Muscle layer of colon (tissue), 2 donors: Measurements from ENCODE around the gene C15orf40.
"Not testable (repeated sequence)": the region's sequence is repeated elsewhere in the genome, so short reads cannot be mapped to it uniquely, and the experiment has no call there.

ENCODE experiments used
- H3K27ac ChIP-seq: one replicate; pipeline ENCODE4 v1.7.0; 2013; ENCODE audit warnings: low read depth, mild to moderate bottlenecking, low read length, moderate library complexity
- H3K27me3 ChIP-seq, 2 donors: one replicate each; pipeline ENCODE4 v1.7.0; 2013; ENCODE audit warnings: low read length in 2 of 2, mild to moderate bottlenecking in 2 of 2; ENCODE audit not compliant: insufficient read depth in 2 of 2, control insufficient read depth in 1 of 2
- H3K36me3 ChIP-seq: one replicate; pipeline ENCODE4 v1.7.0; 2013; ENCODE audit warnings: mild to moderate bottlenecking, low read length; ENCODE audit not compliant: insufficient read depth
- H3K4me1 ChIP-seq: one replicate; pipeline ENCODE4 v1.7.0; 2013; ENCODE audit warnings: mild to moderate bottlenecking, low read length; ENCODE audit not compliant: insufficient read depth
- H3K4me3 ChIP-seq, 2 donors: one replicate each; pipeline ENCODE4 v1.7.0; 2013; ENCODE audit warnings: low read length in 2 of 2, low read depth in 1 of 2, mild to moderate bottlenecking in 1 of 2, moderate library complexity in 1 of 2
- H3K9ac ChIP-seq: one replicate; pipeline ENCODE4 v1.7.0; 2013; ENCODE audit warnings: low read length
- H3K9me3 ChIP-seq: one replicate; pipeline ENCODE4 v1.7.0; 2013; ENCODE audit warnings: mild to moderate bottlenecking, low read length
- donor health status: abdominal sarcoma.
- donor health status: Adenocarcinoma of cecum.

The C15orf40 gene

DNA sequence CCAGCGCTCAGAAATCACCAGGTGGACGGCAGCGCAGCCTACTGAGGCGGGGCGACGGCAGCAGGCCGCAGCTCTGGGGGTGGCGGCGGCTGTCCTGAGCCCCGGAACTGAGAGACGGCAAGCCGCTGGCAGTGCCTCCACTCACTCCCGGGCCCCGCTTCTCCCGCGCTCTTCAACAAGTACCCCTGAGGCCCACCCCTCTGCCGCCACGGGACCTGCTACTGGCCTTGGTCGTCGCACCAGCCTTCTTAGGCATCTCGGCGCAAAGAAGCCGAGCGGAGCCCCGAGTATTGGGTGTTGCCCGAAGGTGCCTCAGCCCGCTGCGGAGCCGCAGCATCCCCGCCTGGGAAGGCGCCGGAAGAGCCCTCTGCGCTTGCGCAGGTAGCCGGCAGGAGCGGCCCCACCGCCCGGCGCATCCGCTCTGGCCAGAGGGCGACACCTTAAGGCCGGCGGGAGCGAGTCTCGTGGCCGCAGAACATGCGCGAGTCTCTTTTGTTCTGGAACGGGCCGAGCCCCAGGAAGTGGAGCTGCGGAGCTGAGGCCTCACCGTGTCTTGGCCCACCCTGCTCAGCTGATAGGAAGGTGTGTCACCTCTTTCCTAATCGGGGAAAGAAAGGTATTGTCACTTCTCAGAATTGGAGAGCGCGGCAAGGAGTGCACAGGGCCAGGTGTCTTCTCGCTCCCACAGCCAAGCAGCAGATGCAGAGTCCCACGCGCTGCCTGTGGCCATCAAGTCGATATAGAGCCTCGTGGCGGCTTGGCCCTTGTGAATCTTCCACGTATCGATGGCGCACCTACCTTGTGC lies at the start of gene C15orf40:
Gene C15orf40 (minus strand): TSS at position 369 of the 805 bp plus-strand sequence. CDS start 32 bp downstream, at position 337.
- H3K4me3 ChIP-seq: peak within 1 kb of the TSS; percentile 71 to 99
- no peaks in the 10 kb centered on the region for H3K9me3 ChIP-seq

DNA sequence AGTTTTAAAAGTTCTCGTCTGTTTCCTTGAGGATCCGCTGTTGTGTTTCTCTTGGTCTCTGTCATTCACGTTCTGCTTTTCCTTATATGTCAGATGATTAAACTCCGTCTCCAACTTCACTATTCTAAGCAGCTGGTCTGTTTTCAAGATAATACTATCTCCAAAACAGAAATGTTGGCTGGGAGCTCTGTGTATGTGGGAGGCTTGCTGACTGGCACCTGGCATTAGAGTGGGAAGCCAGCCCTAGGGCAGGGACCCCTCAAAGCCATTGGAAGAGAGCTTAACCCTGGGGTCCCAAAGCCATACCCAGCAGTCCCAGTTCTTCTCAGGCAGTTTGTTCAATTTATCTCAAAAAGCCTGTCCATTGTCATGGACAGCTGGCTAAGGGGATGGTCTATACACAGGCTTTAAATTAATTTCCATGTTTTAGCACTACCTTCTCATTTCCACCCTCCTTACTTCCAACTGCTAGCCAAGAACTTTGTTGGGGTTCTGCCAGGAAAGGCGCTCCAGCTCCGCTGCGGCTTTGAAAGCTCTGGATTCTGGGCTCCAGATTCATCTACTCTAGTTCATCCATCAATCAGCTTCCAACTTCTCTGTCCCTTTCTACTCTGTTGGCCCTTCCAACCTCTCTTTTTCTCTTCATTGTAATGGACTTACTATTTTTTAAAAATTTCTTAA lies 46.4 kb upstream of the C15orf40 start:
- no peak overlapping the region for H3K9ac ChIP-seq
- H3K4me3 ChIP-seq: peak overlapping the region in 1 of 2 donors; percentile 18
- H3K27me3 ChIP-seq: no peaks in the 10 kb centered on the region
- H3K27ac ChIP-seq: peak overlapping the region; percentile 26
- H3K4me1 ChIP-seq: peaks cover 25% of the 10 kb centered on the region
- peaks cover 22% of the 10 kb centered on the region for H3K36me3 ChIP-seq
- no peaks in the 10 kb centered on the region for H3K9me3 ChIP-seq

More for the DNA sequence above, at the start of gene C15orf40:
- Histone ChIP-seq H3K27me3 (no peaks in the 10 kb centered on the region), H3K36me3 (peaks cover 23% of the 10 kb centered on the region), H3K9ac (peak within 1 kb of the TSS; percentile 69), H3K27ac (peak within 1 kb of the TSS; percentile 91), H3K4me1 (peaks cover 25% of the 10 kb centered on the region)

DNA sequence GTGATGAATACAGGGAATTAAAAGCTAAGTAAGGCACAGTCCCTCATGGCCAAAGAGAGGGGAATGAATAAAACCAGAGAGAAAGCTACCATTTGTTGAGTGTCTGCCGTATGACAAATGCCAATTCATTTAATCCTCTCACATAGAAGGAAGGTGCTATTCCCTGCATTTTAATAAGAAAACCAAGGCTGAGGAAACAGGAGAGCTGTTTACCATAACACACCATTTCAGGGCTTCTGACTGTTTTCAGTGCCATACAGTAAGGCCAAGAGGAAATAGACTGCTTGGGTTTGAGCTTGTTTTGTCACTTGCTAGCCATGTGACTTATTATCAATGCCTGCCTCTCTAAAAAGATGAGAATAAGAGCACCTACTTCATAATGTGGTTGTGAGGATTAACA lies 45.6 kb upstream of the C15orf40 start:
- H3K4me1 ChIP-seq: peaks cover 17% of the 10 kb centered on the region
- no peak overlapping the region for H3K4me3 ChIP-seq
- H3K9ac ChIP-seq: no peak overlapping the region
- no peaks in the 10 kb centered on the region for H3K27me3 ChIP-seq
- peak overlapping the region; percentile 26 for H3K27ac ChIP-seq
- H3K9me3 ChIP-seq: no peaks in the 10 kb centered on the region
- H3K36me3 ChIP-seq: peaks cover 22% of the 10 kb centered on the region

DNA sequence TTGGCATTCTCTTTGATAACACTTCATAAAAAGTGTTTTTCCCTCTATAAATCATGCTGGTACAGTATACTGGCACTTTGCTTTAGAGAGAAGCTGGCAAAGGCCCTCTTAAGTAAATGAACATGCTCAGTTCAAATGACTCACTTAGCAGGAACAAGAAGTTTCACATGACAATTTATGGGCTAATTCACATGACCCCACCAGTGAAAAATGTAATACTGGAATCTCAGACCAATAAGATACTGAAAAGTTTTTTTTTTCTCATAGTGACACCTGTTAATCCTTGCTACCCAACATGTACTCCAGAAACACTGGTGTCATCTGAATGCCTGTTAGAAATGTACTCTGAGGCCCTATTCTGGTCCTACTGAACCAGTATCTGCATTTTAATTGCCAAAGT lies 41.7 kb upstream of the C15orf40 start:
- peaks cover 3% of the 10 kb centered on the region for H3K4me1 ChIP-seq
- no peak overlapping the region for H3K27ac ChIP-seq

DNA sequence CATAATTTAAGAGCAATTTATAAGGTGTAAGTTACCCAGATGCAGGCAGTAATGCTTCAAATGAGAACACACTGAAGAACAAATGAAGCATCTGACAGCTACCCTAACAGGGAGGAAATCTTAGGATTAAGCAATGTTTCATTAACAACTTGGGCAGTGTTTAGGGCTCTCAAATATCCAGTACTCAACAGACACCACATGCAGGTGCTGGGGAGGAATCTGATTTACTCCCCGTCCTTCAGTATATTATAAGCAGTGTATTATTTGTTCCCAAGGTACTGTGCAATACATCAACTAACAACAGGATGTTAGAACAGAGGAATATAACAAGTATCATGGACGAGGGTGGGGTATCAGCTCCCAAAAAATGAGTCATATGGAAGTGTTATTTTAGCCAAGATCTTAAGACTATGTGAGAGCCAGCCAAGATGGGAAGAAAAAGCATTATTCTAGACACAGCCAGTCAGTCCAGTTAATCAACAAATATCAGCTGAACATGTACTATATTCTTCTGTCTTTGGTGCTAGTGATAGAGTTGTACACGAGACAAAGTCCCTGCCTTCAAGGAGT lies 35.2 kb upstream of the C15orf40 start:
- Histone ChIP-seq H3K9me3 (no peaks in the 10 kb centered on the region), H3K4me3 (no peak overlapping the region), H3K27me3 (no peaks in the 10 kb centered on the region), H3K27ac (peak overlapping the region; percentile 31), H3K36me3 (peaks cover 20% of the 10 kb centered on the region), H3K4me1 (peaks cover 6% of the 10 kb centered on the region), H3K9ac (no peak overlapping the region)

More for the DNA sequence above, 41.7 kb upstream of the C15orf40 start:
- Histone ChIP-seq H3K9me3 (no peaks in the 10 kb centered on the region), H3K4me3 (no peak overlapping the region), H3K36me3 (peaks cover 25% of the 10 kb centered on the region), H3K27me3 (no peaks in the 10 kb centered on the region), H3K9ac (no peak overlapping the region)

DNA sequence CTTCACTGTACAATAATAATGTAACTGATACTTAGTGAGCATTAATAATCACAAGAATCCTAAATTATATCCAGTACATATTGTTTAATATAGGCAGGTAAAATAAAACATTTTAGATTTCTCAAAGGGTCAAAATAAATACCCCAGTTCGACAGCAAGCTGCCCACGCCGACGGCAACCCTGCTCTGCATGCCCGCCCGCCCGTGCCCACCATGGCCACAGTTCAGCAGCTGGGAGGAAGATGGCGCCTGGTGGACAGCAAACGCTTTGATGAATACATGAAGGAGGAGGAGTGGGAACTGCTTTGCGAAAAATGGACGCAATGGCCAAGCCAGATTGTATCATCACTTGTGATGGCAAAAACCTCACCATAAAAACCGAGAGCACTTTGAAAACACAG lies 32.7 kb upstream of the C15orf40 start:
- Histone ChIP-seq H3K27me3 (no peaks in the 10 kb centered on the region), H3K9ac (no peak overlapping the region), H3K27ac (no peak overlapping the region), H3K4me3 (no peak overlapping the region), H3K9me3 (no peaks in the 10 kb centered on the region), H3K4me1 (peaks cover 6% of the 10 kb centered on the region), H3K36me3 (peaks cover 35% of the 10 kb centered on the region)

DNA sequence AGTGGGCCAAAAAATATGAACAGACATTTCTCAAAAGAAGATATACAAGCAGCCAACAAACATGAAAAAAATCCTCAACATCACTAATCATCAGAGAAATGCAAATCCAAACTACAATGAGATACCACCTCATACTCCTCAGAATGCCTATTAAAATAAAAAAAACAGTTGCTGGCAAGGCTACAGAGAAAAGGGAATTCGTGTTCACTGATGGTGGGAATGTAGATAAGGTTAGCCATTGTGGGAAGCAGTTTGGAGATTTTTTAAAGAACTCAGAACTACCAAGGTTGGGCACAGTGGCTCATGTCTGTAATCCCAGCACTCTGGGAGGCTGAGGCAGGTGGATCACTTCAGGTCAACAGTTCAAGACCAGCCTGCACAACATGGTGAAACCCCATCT lies 27.8 kb upstream of the C15orf40 start:
- no peak overlapping the region for H3K27ac ChIP-seq
- H3K27me3 ChIP-seq: no peaks in the 10 kb centered on the region
- H3K9ac ChIP-seq: no peak overlapping the region
- no peak overlapping the region for H3K4me3 ChIP-seq
- H3K4me1 ChIP-seq: no peaks in the 10 kb centered on the region
- H3K36me3 ChIP-seq: peaks cover 29% of the 10 kb centered on the region
- no peaks in the 10 kb centered on the region for H3K9me3 ChIP-seq

DNA sequence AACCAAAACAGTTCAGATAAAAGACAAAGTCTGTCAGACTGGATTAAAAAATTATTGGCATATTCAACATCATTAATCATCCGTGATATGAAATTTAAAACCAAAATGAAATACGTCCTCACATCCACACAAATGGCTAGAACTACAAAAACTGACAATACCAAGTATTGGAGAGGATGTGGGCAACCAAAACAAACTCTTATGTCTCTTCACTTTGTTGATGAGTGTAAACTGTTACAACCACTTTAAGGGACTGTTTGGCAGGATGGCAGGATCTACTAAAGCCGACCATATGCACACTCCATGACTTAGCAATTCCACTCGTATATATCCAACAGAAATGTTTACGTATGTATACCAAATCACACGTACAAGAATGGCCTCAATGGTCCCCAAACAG lies 24.8 kb upstream of the C15orf40 start:
- no peak overlapping the region for H3K9ac ChIP-seq
- peaks cover 29% of the 10 kb centered on the region for H3K36me3 ChIP-seq
- H3K4me3 ChIP-seq: no peak overlapping the region
- H3K4me1 ChIP-seq: no peaks in the 10 kb centered on the region
- no peaks in the 10 kb centered on the region for H3K27me3 ChIP-seq
- no peak overlapping the region for H3K27ac ChIP-seq
- H3K9me3 ChIP-seq: no peaks in the 10 kb centered on the region

DNA sequence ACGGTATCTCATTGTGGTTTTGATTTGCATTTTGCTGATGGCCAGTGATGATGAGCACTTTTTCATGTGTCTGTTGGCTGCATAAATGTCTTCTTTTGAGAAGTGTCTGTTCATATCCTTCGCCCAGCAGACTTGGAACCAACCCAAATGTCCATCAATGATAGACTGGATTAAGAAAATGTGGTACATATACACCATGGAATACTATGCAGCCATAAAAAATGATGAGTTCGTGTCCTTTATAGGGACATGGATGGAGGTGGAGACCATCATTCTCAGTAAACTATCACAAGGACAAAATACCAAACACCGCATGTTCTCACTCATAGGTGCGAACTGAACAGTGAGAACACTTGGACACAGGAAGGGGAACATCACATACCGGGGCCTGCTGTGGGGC lies 19.8 kb upstream of the C15orf40 start:
- H3K4me3 ChIP-seq, H3K27ac ChIP-seq, H3K9me3 ChIP-seq, H3K9ac ChIP-seq, H3K27me3 ChIP-seq, H3K4me1 ChIP-seq: not testable (repeated sequence)
- H3K36me3 ChIP-seq: peaks cover 21% of the 10 kb centered on the region

DNA sequence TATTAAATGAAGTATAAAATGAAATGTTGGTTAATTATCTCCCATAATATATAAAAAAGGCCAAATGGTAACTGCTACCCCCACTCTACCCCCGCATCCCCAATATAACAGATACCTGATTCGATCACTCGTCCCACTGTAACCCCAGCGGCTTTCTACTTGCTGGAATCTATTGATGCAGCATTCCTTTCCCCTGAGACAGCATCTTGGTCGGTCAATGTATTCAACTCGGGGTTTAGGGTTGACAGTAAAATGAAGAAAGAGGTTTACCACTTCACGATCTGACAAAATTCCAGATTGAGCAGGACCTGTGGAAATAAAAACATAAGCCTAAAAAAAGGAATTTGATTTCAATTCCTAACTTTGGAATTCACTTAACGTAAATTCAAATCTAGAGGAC lies 18.6 kb upstream of the C15orf40 start:
- no peaks in the 10 kb centered on the region for H3K4me1 ChIP-seq
- H3K27me3 ChIP-seq: no peaks in the 10 kb centered on the region
- peaks cover 18% of the 10 kb centered on the region for H3K36me3 ChIP-seq
- no peak overlapping the region for H3K27ac ChIP-seq
- no peak overlapping the region for H3K9ac ChIP-seq
- H3K9me3 ChIP-seq: no peaks in the 10 kb centered on the region
- H3K4me3 ChIP-seq: no peak overlapping the region

DNA sequence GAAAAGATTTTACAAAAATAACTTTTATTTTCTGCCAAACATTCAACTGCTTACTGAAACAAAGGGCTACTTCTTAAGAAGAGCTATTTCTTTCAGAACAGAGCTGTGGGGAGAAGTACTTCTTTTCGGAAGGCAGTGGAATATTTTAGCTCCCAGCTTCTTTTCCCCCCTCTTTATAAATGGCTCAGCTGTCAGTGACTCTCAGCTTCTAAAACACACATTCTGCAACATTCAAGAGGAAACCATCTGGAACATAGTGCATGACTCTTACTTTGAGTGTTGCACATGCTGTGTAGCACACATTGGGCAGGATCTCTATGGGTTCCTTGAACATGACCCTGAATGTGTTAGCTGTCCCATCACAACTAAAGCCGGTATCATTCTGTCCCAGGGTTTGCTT lies 7.0 kb upstream of the C15orf40 start:
- Histone ChIP-seq H3K27me3 (no peaks in the 10 kb centered on the region), H3K4me3 (no peak overlapping the region), H3K4me1 (no peaks in the 10 kb centered on the region), H3K9me3 (no peaks in the 10 kb centered on the region), H3K27ac (no peak overlapping the region), H3K36me3 (peaks cover 20% of the 10 kb centered on the region), H3K9ac (no peak overlapping the region)
